HepG2 (cell line): Measurements from ENCODE around the gene RTEL1. TPM values are rescaled to one million over a fixed set of nuclear protein-coding genes. Genes with fewer than 3 reads are reported as not detected.

Experiments used
- ATAC-seq: fragments of 200-7000 bp; cut with Tn5 transposase; 3 replicates; pipeline ENCODE4 v1.9.1; 2020; ENCODE audit warnings: mild to moderate bottlenecking, moderate library complexity
- BruUV-seq: library from RNA; stranded (reverse); fragments of 400-500 nt; replicated peaks from 2 replicates; lab custom pipeline; 2021; lab: Mats Ljungman, UMichigan
- CTCF ChIA-PET: fragments of 300-600 bp; formaldehyde crosslinking; extraction: SDS; loops from one replicate; lab custom pipeline; 2021; ENCODE audit warnings: low total read pairs, inconsistent platforms, low intra/inter-chr PET ratio; lab: Yijun Ruan, JAX
- POLR2A ChIA-PET: fragments of 350-600 bp; sonication (Branson Sonifier 250); formaldehyde crosslinking; loops from one replicate; lab custom pipeline; 2020; ENCODE audit warnings: antibody characterized with exemption, inconsistent platforms; lab: Yijun Ruan, JAX
- DNase-seq: peaks from one replicate; pipeline ENCODE4 v3.0.0-alpha.2; 2015; ENCODE audit warnings: low spot score
- FAIRE-seq: peaks from 3 replicates; lab custom pipeline; 2011; peaks lifted over from hg19 to GRCh38; lab: Jason Lieb, UNC
- H2AFZ ChIP-seq: one replicate; pipeline ENCODE4 v1.6.1; 2011; ENCODE audit warnings: low read length, inconsistent platforms
- H3K27ac ChIP-seq: fragments of 300-600 bp; 3 replicates; pipeline ENCODE4 v1.8.0; 2011; ENCODE audit warnings: mixed run types, mild to moderate bottlenecking, mixed read lengths, low read length, inconsistent platforms; ENCODE audit not compliant: insufficient read depth; ENCODE audit errors: extremely low read length
- H3K27me3 ChIP-seq, 2 experiments: fragments of 200-600 bp in 1 of 2; 2 replicates in 1 of 2; 3 replicates in 1 of 2; pipeline versions ENCODE4 v1.6.0 to v1.8.0; 2011; ENCODE audit warnings: low read length in 2 of 2, mild to moderate bottlenecking in 2 of 2, moderate library complexity in 2 of 2, inconsistent platforms in 1 of 2; ENCODE audit not compliant: insufficient read depth in 2 of 2, control insufficient read depth in 1 of 2
- H3K36me3 ChIP-seq, 2 experiments: fragments of 200-600 bp in 1 of 2; replicated peaks in 1 of 2; 2 replicates in 1 of 2; 3 replicates in 1 of 2; pipeline versions ENCODE4 v1.5.1 to v1.8.0; 2011; ENCODE audit warnings: low read length in 2 of 2, inconsistent platforms in 1 of 2; ENCODE audit not compliant: insufficient read depth in 2 of 2, control insufficient read depth in 1 of 2
- H3K4me1 ChIP-seq: 2 replicates; pipeline ENCODE4 v1.5.1; 2012; ENCODE audit warnings: low read length, inconsistent platforms; ENCODE audit not compliant: insufficient read depth
- H3K4me2 ChIP-seq: 2 replicates; pipeline ENCODE4 v1.6.0; 2011; ENCODE audit warnings: low read depth, low read length, inconsistent platforms
- H3K4me3 ChIP-seq, 3 experiments: fragments of 200-600 bp in 1 of 3; sonication (generic), shearing (Covaris generic) in 1 of 3; replicated peaks in 1 of 3; 2 replicates each; pipeline ENCODE4 v1.5.1; 2011 to 2016; ENCODE audit warnings: low read length in 3 of 3, inconsistent platforms in 2 of 3, low read depth in 2 of 3, mild to moderate bottlenecking in 2 of 3, control low read depth in 1 of 3, mixed read lengths in 1 of 3; ENCODE audit not compliant: insufficient read depth in 1 of 3
- H3K79me2 ChIP-seq: one replicate; pipeline ENCODE4 v1.6.1; 2011; ENCODE audit warnings: low read length, inconsistent platforms; ENCODE audit not compliant: insufficient read depth
- H3K9ac ChIP-seq: 2 replicates; pipeline ENCODE4 v1.6.0; 2011; ENCODE audit warnings: mild to moderate bottlenecking, low read depth, low read length, inconsistent platforms; ENCODE audit not compliant: insufficient read depth
- H3K9me3 ChIP-seq: 2 replicates; pipeline ENCODE4 v1.5.1; 2012; ENCODE audit warnings: mild to moderate bottlenecking, low read length
- H4K20me1 ChIP-seq: 2 replicates; pipeline ENCODE4 v1.6.0; 2011; ENCODE audit warnings: inconsistent platforms, mild to moderate bottlenecking, low read length, moderate library complexity; ENCODE audit not compliant: insufficient read depth
- AGO1 ChIP-seq: fragments of 200-400 bp; formaldehyde crosslinking; IDR thresholded peaks from 2 replicates; pipeline ENCODE4 v1.6.1; 2017; ENCODE audit warnings: mild to moderate bottlenecking, low read depth, low read length, moderate library complexity; ENCODE audit not compliant: poor library complexity, severe bottlenecking
- EED ChIP-seq: sonication (generic); formaldehyde crosslinking; IDR thresholded peaks from 2 replicates; pipeline ENCODE4 v1.5.0; 2020; ENCODE audit warnings: mild to moderate bottlenecking, missing genetic modification reagents
- FOXA1 ChIP-seq, 2 experiments: fragments of 450-650 bp in 1 of 2; sonication (generic) in 1 of 2; formaldehyde crosslinking in 1 of 2; IDR thresholded peaks; 2 replicates each; pipeline versions ENCODE4 v1.4.0 to v1.6.1; 2016 to 2020; ENCODE audit warnings: missing genetic modification reagents in 1 of 2
- FOXO1 ChIP-seq: sonication (generic); formaldehyde crosslinking; IDR thresholded peaks from 2 replicates; pipeline ENCODE4 v1.4.0; 2020; ENCODE audit warnings: missing genetic modification reagents
- MLLT10 ChIP-seq: sonication (generic); formaldehyde crosslinking; IDR thresholded peaks from 2 replicates; pipeline ENCODE4 v1.4.0; 2020; ENCODE audit warnings: missing genetic modification reagents
- NFATC3 ChIP-seq: sonication (generic); formaldehyde crosslinking; IDR thresholded peaks from 2 replicates; pipeline ENCODE4 v1.5.1; 2020; ENCODE audit warnings: mild to moderate bottlenecking, missing genetic modification reagents
- POLR2AphosphoS5 ChIP-seq: IDR thresholded peaks from 2 replicates; pipeline ENCODE4 v1.6.1; 2012; ENCODE audit warnings: low read depth, low read length
- RBFOX2 ChIP-seq: fragments of 200-400 bp; formaldehyde crosslinking; IDR thresholded peaks from 2 replicates; pipeline ENCODE4 v1.6.1; 2017; ENCODE audit warnings: low read depth, mild to moderate bottlenecking, low read length
- SOX5 ChIP-seq: IDR thresholded peaks from 2 replicates; pipeline ENCODE4 v1.6.1; 2016; ENCODE audit warnings: borderline replicate concordance
- ZNF180 ChIP-seq: sonication (generic); formaldehyde crosslinking; IDR thresholded peaks from 2 replicates; pipeline ENCODE4 v1.4.0; 2020; ENCODE audit warnings: low read depth, missing genetic modification reagents, borderline replicate concordance
- ZNF446 ChIP-seq: sonication (generic); formaldehyde crosslinking; IDR thresholded peaks from 2 replicates; pipeline ENCODE4 v1.5.0; 2020; ENCODE audit warnings: mild to moderate bottlenecking, missing genetic modification reagents
- ZNF572 ChIP-seq: sonication (generic); formaldehyde crosslinking; IDR thresholded peaks from 2 replicates; pipeline ENCODE4 v1.5.1; 2020; ENCODE audit warnings: mild to moderate bottlenecking, missing genetic modification reagents
- ZNF577 ChIP-seq: sonication (generic); formaldehyde crosslinking; IDR thresholded peaks from 2 replicates; pipeline ENCODE4 v1.4.0; 2020; ENCODE audit warnings: mild to moderate bottlenecking, low read depth, missing genetic modification reagents, borderline replicate concordance
- ZNF644 ChIP-seq: IDR thresholded peaks from 2 replicates; pipeline ENCODE4 v1.6.1; 2016; ENCODE audit warnings: low read depth
- ZNF652 ChIP-seq: IDR thresholded peaks from 2 replicates; pipeline ENCODE4 v1.6.1; 2016; ENCODE audit warnings: low read depth, borderline replicate concordance
- ZNF660 ChIP-seq: sonication (generic); formaldehyde crosslinking; IDR thresholded peaks from 2 replicates; pipeline ENCODE4 v1.5.1; 2020; ENCODE audit warnings: mild to moderate bottlenecking, low read depth, missing genetic modification reagents, borderline replicate concordance
- ZNF850 ChIP-seq: sonication (generic); formaldehyde crosslinking; conservative IDR thresholded peaks from 2 replicates; pipeline ENCODE4 v1.9.0; 2021; ENCODE audit warnings: mild to moderate bottlenecking, missing genetic modification reagents
- ZSCAN12 ChIP-seq: sonication (generic); formaldehyde crosslinking; IDR thresholded peaks from 2 replicates; pipeline ENCODE4 v1.9.0; 2021; ENCODE audit warnings: mild to moderate bottlenecking, missing genetic modification reagents
- ZSCAN31 ChIP-seq: sonication (generic); formaldehyde crosslinking; IDR thresholded peaks from 2 replicates; pipeline ENCODE4 v1.5.0; 2020; ENCODE audit warnings: low read depth, mild to moderate bottlenecking, missing genetic modification reagents
- whole genome bisulfite sequencing: methylation state at CpG from one replicate; pipeline ENCODE4 v1.1.6; 2017; ENCODE audit warnings: low lambda C conversion rate; 5-methylcytosine and 5-hydroxymethylcytosine counted together
- in situ Hi-C: cut with HindIII; loops from 2 replicates; pipeline ENCODE4 v1.10.0; 2017; ENCODE audit warnings: low pct_unique_long_range_greater_than_20kb; ENCODE audit not compliant: extremely low pct_ligation_motif_present
- intact Hi-C: fragments of 100-400 bp; cut with micrococcal nuclease; formaldehyde crosslinking; loops from one replicate; pipeline ENCODE4 v1.10.0; 2022; ENCODE audit not compliant: unreplicated experiment
- polyA plus RNA-seq, 8 experiments: library from polyadenylated mRNA; depleted of rRNA in 3 of 8; stranded (reverse) in 7 of 8; unstranded in 1 of 8; fragments of >200 nt; fragmentation: Illumina TruSeq in 4 of 8; extraction: Trizol in 4 of 8; gene quantifications; 2 replicates each; pipeline versions ENCODE4 v1.2.1 to v1.2.3, GENCODE V29; 2011 to 2016; ENCODE audit warnings: low read depth in 4 of 8, missing spikeins in 1 of 8, mixed read lengths in 1 of 8; ENCODE audit not compliant: insufficient read depth in 1 of 8
- total RNA-seq, 5 experiments: library from RNA; depleted of rRNA; stranded (reverse); fragments of >200 nt; fragmentation: Illumina TruSeq; extraction: Trizol; gene quantifications; 2 replicates each; pipeline ENCODE4 v1.2.3, GENCODE V29; 2016; ENCODE audit warnings: low read depth in 1 of 5
- TF ChIP-seq, protein P1 (sequence below): sonication (generic); formaldehyde crosslinking; IDR thresholded peaks from 2 replicates; pipeline ENCODE4 v1.8.1; 2023; ENCODE audit warnings: mild to moderate bottlenecking, missing genetic modification reagents
- TF ChIP-seq, protein P2 (sequence below): sonication (generic); formaldehyde crosslinking; IDR thresholded peaks from 2 replicates; pipeline ENCODE4 v1.4.0; 2020; ENCODE audit warnings: mild to moderate bottlenecking, missing genetic modification reagents
- TF ChIP-seq, protein P3 (sequence below): sonication (generic); formaldehyde crosslinking; IDR thresholded peaks from 2 replicates; pipeline ENCODE4 v1.4.0; 2020; ENCODE audit warnings: low read depth, missing genetic modification reagents
- TF ChIP-seq, protein P4 (sequence below): IDR thresholded peaks from 2 replicates; pipeline ENCODE4 v1.6.1; 2016

RTEL1 gene
- total and polyA plus RNA-seq, 2 of the 13 experiments (the other 11 are each of a cell fraction or from before 2014, with no cell fraction given), result 21.8 to 36.4 TPM

DNA sequence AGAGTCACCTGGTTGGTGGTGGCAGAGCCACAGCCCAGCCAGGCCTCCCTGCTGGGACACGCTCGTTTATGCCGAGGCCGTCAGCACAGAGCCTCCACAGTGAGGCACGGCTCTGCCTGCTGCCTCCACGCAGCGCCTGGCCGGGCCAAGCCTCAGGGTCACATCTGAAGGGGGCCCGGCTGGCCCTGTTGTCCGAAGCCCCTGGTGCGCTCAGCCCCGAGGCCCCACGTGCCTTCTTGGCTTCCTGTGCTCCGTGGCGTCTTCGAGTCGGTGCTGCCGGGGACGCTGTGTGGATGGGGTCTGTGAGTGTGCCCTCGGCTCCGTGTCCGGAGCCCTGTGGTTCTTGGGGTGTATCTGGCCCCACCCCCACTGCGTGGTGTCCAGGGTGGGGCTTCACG lies 28.0 kb downstream of the RTEL1 start:
- H3K4me1 ChIP-seq, result peaks cover 10% of the 10 kb centered on the region
- H3K79me2 ChIP-seq, result no peaks in the 10 kb centered on the region
- H3K9ac ChIP-seq, result no peak overlapping the region
- DNase-seq (no peak), FAIRE-seq (no peak), ATAC-seq (no peak)
- intact Hi-C loops, result no loop called here
- BruUV-seq, result no TSS peak
- in situ Hi-C loops, result no loop called here
- H3K4me3 ChIP-seq, result no peak overlapping the region
- no peak overlapping the region for H3K4me2 ChIP-seq
- no peak overlapping the region for H3K27ac ChIP-seq
- ChIA-PET POLR2A (no interaction called here), CTCF (no interaction called here)
- 95% methylated on average over 15 of the region's 24 CpGs for WGBS
- no peaks in the 10 kb centered on the region for H4K20me1 ChIP-seq
- H3K27me3 ChIP-seq, result no peaks in the 10 kb centered on the region
- peaks cover 0 to 4% of the 10 kb centered on the region in 2 experiments; a peak in 1 of 5 replicates for H3K36me3 ChIP-seq
- H2AFZ ChIP-seq, result no peak overlapping the region
- H3K9me3 ChIP-seq, result no peaks in the 10 kb centered on the region
- TF ChIP-seq, protein P1, sequence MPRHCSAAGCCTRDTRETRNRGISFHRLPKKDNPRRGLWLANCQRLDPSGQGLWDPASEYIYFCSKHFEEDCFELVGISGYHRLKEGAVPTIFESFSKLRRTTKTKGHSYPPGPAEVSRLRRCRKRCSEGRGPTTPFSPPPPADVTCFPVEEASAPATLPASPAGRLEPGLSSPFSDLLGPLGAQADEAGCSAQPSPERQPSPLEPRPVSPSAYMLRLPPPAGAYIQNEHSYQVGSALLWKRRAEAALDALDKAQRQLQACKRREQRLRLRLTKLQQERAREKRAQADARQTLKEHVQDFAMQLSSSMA (CRISPR knock-in tag), result no peak
- TF ChIP-seq ZNF577 (no peak), ZSCAN12 (CRISPR knock-in tag) (no peak), POLR2AphosphoS5 (no peak), FOXO1 (CRISPR knock-in tag) (no peak), ZNF660 (CRISPR knock-in tag) (no peak), SOX5 (CRISPR knock-in tag) (no peak), ZNF652 (CRISPR knock-in tag) (no peak), ZNF446 (CRISPR knock-in tag) (no peak), ZSCAN31 (CRISPR knock-in tag) (no peak), AGO1 (peak; percentile 90), ZNF572 (CRISPR knock-in tag) (no peak), ZNF850 (CRISPR knock-in tag) (no peak), ZNF644 (no peak), RBFOX2 (peak; percentile 52), ZNF180 (CRISPR knock-in tag) (no peak), EED (CRISPR knock-in tag) (peak; percentile 43; the same call in 1 of the 2 replicates), MLLT10 (CRISPR knock-in tag) (no peak), FOXA1 (IDR thresholded peaks at IDR 0.05) (no peak), FOXA1 (CRISPR knock-in tag; IDR thresholded peaks at IDR 0.05) (no peak), NFATC3 (no peak)
- TF ChIP-seq, protein P2, sequence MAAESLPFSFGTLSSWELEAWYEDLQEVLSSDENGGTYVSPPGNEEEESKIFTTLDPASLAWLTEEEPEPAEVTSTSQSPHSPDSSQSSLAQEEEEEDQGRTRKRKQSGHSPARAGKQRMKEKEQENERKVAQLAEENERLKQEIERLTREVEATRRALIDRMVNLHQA (CRISPR knock-in tag), result no peak
- TF ChIP-seq, protein P3, sequence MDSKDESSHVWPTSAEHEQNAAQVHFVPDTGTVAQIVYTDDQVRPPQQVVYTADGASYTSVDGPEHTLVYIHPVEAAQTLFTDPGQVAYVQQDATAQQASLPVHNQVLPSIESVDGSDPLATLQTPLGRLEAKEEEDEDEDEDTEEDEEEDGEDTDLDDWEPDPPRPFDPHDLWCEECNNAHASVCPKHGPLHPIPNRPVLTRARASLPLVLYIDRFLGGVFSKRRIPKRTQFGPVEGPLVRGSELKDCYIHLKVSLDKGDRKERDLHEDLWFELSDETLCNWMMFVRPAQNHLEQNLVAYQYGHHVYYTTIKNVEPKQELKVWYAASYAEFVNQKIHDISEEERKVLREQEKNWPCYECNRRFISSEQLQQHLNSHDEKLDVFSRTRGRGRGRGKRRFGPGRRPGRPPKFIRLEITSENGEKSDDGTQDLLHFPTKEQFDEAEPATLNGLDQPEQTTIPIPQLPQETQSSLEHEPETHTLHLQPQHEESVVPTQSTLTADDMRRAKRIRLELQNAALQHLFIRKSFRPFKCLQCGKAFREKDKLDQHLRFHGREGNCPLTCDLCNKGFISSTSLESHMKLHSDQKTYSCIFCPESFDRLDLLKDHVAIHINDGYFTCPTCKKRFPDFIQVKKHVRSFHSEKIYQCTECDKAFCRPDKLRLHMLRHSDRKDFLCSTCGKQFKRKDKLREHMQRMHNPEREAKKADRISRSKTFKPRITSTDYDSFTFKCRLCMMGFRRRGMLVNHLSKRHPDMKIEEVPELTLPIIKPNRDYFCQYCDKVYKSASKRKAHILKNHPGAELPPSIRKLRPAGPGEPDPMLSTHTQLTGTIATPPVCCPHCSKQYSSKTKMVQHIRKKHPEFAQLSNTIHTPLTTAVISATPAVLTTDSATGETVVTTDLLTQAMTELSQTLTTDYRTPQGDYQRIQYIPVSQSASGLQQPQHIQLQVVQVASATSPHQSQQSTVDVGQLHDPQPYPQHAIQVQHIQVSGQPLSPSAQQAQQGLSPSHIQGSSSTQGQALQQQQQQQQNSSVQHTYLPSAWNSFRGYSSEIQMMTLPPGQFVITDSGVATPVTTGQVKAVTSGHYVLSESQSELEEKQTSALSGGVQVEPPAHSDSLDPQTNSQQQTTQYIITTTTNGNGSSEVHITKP (CRISPR knock-in tag), result no peak
- TF ChIP-seq, protein P4, sequence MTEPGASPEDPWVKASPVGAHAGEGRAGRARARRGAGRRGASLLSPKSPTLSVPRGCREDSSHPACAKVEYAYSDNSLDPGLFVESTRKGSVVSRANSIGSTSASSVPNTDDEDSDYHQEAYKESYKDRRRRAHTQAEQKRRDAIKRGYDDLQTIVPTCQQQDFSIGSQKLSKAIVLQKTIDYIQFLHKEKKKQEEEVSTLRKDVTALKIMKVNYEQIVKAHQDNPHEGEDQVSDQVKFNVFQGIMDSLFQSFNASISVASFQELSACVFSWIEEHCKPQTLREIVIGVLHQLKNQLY (CRISPR knock-in tag), result no peak
